CD4-positive, alpha-beta T cell (primary cell): ENCODE data around the gene TESPA1. TPM values are rescaled to one million over a fixed set of nuclear protein-coding genes. Genes with fewer than 3 reads are reported as not detected.

Experiments used
- ATAC-seq: fragments of 200-7000 bp; cut with Tn5 transposase; one replicate; pipeline ENCODE4 v1.10.0; 2022; ENCODE audit warnings: mild to moderate bottlenecking; ENCODE audit not compliant: poor library complexity
- CTCF ChIA-PET: fragments of 350-600 bp; sonication (Branson Sonifier 250); formaldehyde crosslinking; loops from one replicate; lab custom pipeline; 2021; ENCODE audit warnings: antibody characterized with exemption, inconsistent platforms; lab: Charles Lee
- POLR2A ChIA-PET: fragments of 350-600 bp; sonication (Branson Sonifier 250); formaldehyde crosslinking; loops from one replicate; lab custom pipeline; 2021; ENCODE audit warnings: antibody characterized with exemption, inconsistent platforms; lab: Charles Lee
- DNase-seq, 14 experiments: peaks; one replicate each; pipeline ENCODE4 v3.0.0-alpha.2; 2013 to 2020; ENCODE audit warnings: mixed read lengths in 2 of 14
- H3K27ac ChIP-seq, 2 donors: one replicate each; pipeline versions ENCODE4 v1.5.1 to v1.7.0; 2013; ENCODE audit warnings: low read length in 2 of 2, low read depth in 1 of 2, mild to moderate bottlenecking in 1 of 2
- H3K27me3 ChIP-seq, 2 experiments: 1 replicate in 1 of 2; 2 replicates in 1 of 2; pipeline versions ENCODE4 v1.6.1 to v1.7.0; 2013; ENCODE audit warnings: low read length in 2 of 2, control low read depth in 1 of 2, mild to moderate bottlenecking in 1 of 2, moderate library complexity in 1 of 2; ENCODE audit not compliant: insufficient read depth in 2 of 2, control insufficient read depth in 1 of 2
- H3K36me3 ChIP-seq: one replicate; pipeline ENCODE4 v1.6.1; 2013; ENCODE audit warnings: low read length, control low read depth; ENCODE audit not compliant: insufficient read depth
- H3K4me1 ChIP-seq: one replicate; pipeline ENCODE4 v1.6.1; 2013; ENCODE audit warnings: low read length, control low read depth; ENCODE audit not compliant: insufficient read depth
- H3K4me3 ChIP-seq: one replicate; pipeline ENCODE4 v1.5.1; 2013; ENCODE audit warnings: mild to moderate bottlenecking, low read length, moderate library complexity
- H3K9me3 ChIP-seq, 2 experiments: 1 replicate in 1 of 2; 2 replicates in 1 of 2; pipeline versions ENCODE4 v1.6.1 to v1.7.0; 2013; ENCODE audit warnings: low read length in 2 of 2, mild to moderate bottlenecking in 2 of 2, control low read depth in 1 of 2, moderate library complexity in 1 of 2; ENCODE audit not compliant: control insufficient read depth in 1 of 2, insufficient read depth in 1 of 2
- H3K27ac Mint-ChIP-seq: one replicate; pipeline ENCODE4 v1.8.0; 2020; ENCODE audit warnings: mixed read lengths
- H3K27me3 Mint-ChIP-seq: one replicate; pipeline ENCODE4 v1.8.0; 2021; ENCODE audit warnings: mixed read lengths
- H3K36me3 Mint-ChIP-seq: one replicate; pipeline ENCODE4 v1.8.0; 2021; ENCODE audit warnings: low read depth, mixed read lengths
- H3K4me1 Mint-ChIP-seq: one replicate; pipeline ENCODE4 v1.8.0; 2021; ENCODE audit warnings: low read depth, mixed read lengths
- H3K4me3 Mint-ChIP-seq: one replicate; pipeline ENCODE4 v1.8.0; 2020; ENCODE audit warnings: mild to moderate bottlenecking, mixed read lengths
- H3K9me3 Mint-ChIP-seq: one replicate; pipeline ENCODE4 v1.8.0; 2020; ENCODE audit warnings: mixed read lengths
- CTCF ChIP-seq: fragments of 200-600 bp; IDR thresholded peaks from one replicate; pipeline ENCODE4 v1.8.0; 2022; ENCODE audit warnings: antibody characterized with exemption, mild to moderate bottlenecking
- intact Hi-C, 2 experiments: fragments of 100-400 bp; cut with DNase I in 1 of 2; cut with micrococcal nuclease in 1 of 2; formaldehyde crosslinking; loops; one replicate each; pipeline versions ENCODE4 v1.15.1 to v1.9.0; 2023 to 2025; cut with DNase I, micrococcal nuclease
- total RNA-seq, 174 experiments: library from RNA in 2 of 174; stranded (reverse) in 2 of 174; gene quantifications; one replicate each; pipeline ENCODE4 v1.2.3 and lab custom pipeline; 2021 to 2026

Gene TESPA1
- total RNA-seq, 2 experiments from 2014 or later: 96.3 to 98.2 TPM

GRCh38 chr12:54977857-54978256, 6.7 kb downstream of the TESPA1 start:
- CTCF ChIA-PET: interaction anchor here (0.7 to 1.0 kb wide), 4 partner anchors 13 to 95 kb away, joined by 3 read pairs; no protein-coding TSS in a partner anchor
- H3K36me3 ChIP-seq: peaks cover 67% of the 10 kb centered on the region
- H3K4me1 ChIP-seq: peaks cover 71% of the 10 kb centered on the region
- peak; percentile 43 for ATAC-seq
- Mint-ChIP-seq H3K27ac (peak overlapping the region; percentile 100), H3K4me1 (peaks cover 100% of the 10 kb centered on the region), H3K27me3 (no peaks in the 10 kb centered on the region), H3K9me3 (no peaks in the 10 kb centered on the region), H3K36me3 (peaks cover 90% of the 10 kb centered on the region), H3K4me3 (peak overlapping the region; percentile 91)
- no peaks in the 10 kb centered on the region for H3K9me3 ChIP-seq
- DNase-seq: peak in 2 of 14 experiments; percentile 40 to 45
- intact Hi-C loops: no loop called here
- peak overlapping the region; percentile 40 for H3K4me3 ChIP-seq
- no peaks in the 10 kb centered on the region for H3K27me3 ChIP-seq
- TF ChIP-seq CTCF: no peak
- peak overlapping the region; percentile 31 to 88 for H3K27ac ChIP-seq
- POLR2A ChIA-PET: interaction anchor here (0.6 to 13.3 kb wide), 3 partner anchors 6 to 200 kb away, joined by 6 to 145 read pairs (median 8); partner anchors contain the start of gene TESPA1

DNA sequence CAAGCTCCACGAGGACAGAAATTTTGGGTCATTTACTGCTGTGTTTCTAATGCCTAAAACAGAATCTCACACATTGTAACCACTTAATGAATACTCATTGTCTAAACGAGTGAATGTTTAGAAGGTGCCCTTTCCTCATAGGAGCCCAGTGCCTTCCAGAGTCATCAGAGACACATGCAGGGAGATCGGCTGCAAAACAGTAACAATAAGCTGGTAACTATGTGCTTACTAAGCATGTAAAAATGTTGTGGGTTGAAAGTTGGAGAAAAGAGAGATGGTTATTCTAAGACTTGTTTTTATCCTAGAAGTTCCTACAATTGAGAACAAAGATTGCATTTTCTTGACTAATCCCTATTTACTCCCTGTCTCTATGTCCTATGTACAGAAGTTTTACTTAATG, 7.4 kb downstream of the TESPA1 start:
- Mint-ChIP-seq H3K4me1 (peaks cover 100% of the 10 kb centered on the region), H3K27ac (peak overlapping the region; percentile 100), H3K36me3 (peaks cover 90% of the 10 kb centered on the region), H3K27me3 (no peaks in the 10 kb centered on the region), H3K4me3 (peak overlapping the region; percentile 91), H3K9me3 (no peaks in the 10 kb centered on the region)
- POLR2A ChIA-PET: interaction anchor here (0.6 to 13.3 kb wide), 4 partner anchors 7 to 200 kb away, joined by 6 to 145 read pairs (median 8); partner anchors contain the start of gene TESPA1
- Histone ChIP-seq H3K27me3 (no peaks in the 10 kb centered on the region), H3K4me1 (peaks cover 71% of the 10 kb centered on the region), H3K4me3 (peak overlapping the region; percentile 40), H3K9me3 (no peaks in the 10 kb centered on the region), H3K27ac (peak overlapping the region; percentile 14 to 31), H3K36me3 (peaks cover 73% of the 10 kb centered on the region)
- intact Hi-C loops: no loop called here
- ATAC-seq (no peak), DNase-seq (no peak)
- no peak for TF ChIP-seq CTCF
- CTCF ChIA-PET: interaction anchor here (0.7 to 1.0 kb wide), 3 partner anchors 12 to 95 kb away, joined by 3 read pairs; no protein-coding TSS in a partner anchor

- ChIA-PET POLR2A (interaction anchor here (1.1 to 13.3 kb wide), 4 partner anchors 8 to 93 kb away, joined by 4 to 145 read pairs (median 6); partner anchors contain the start of gene TESPA1), CTCF (interaction anchor here (1.4 to 3.3 kb wide), 3 partner anchors 17 to 96 kb away, joined by 7 to 13 read pairs (median 7); no protein-coding TSS in a partner anchor)
- TF ChIP-seq CTCF: no peak
- DNase-seq: no peak
- peaks cover 62% of the 10 kb centered on the region for H3K4me1 ChIP-seq
- Mint-ChIP-seq H3K4me3 (peak overlapping the region; percentile 91), H3K9me3 (no peaks in the 10 kb centered on the region), H3K27me3 (no peaks in the 10 kb centered on the region), H3K36me3 (peaks cover 92% of the 10 kb centered on the region), H3K27ac (peak overlapping the region; percentile 100), H3K4me1 (peaks cover 99% of the 10 kb centered on the region)
- H3K9me3 ChIP-seq: no peaks in the 10 kb centered on the region
- H3K4me3 ChIP-seq: no peak overlapping the region
- ATAC-seq: no peak
- peak overlapping the region; percentile 5 to 34 for H3K27ac ChIP-seq
- H3K27me3 ChIP-seq: no peaks in the 10 kb centered on the region
- H3K36me3 ChIP-seq: peaks cover 73% of the 10 kb centered on the region
- intact Hi-C loops: no loop called here
These were observed 8.7 kb downstream of the TESPA1 start for GRCh38 chr12:54975875-54976274.
